Activated T-cell treated with anti-CD3 and anti-CD28 coated beads, Interleukin-2, amount 50 U/mL, for 4 hours (primary cell): ENCODE data around the gene IKZF1. TPM values are rescaled to one million over a fixed set of nuclear protein-coding genes. Genes with fewer than 3 reads are reported as not detected.

Source experiments
- ATAC-seq, 2 donors: fragments of 200-7000 bp; cut with Tn5 transposase; one replicate each; pipeline ENCODE4 v1.10.0; 2021
- DNase-seq: peaks from one replicate; pipeline ENCODE4 v3.0.0-alpha.2; 2020
- H3K27me3 Mint-ChIP-seq: one replicate; pipeline ENCODE4 v1.8.0; 2021; ENCODE audit warnings: low read depth, mixed read lengths
- H3K36me3 Mint-ChIP-seq: one replicate; pipeline ENCODE4 v1.8.0; 2022; ENCODE audit warnings: mixed read lengths; ENCODE audit not compliant: insufficient read depth
- H3K4me1 Mint-ChIP-seq: one replicate; pipeline ENCODE4 v1.8.0; 2021; ENCODE audit warnings: low read depth, mixed read lengths
- H3K4me3 Mint-ChIP-seq: one replicate; pipeline ENCODE4 v1.8.0; 2021; ENCODE audit warnings: mild to moderate bottlenecking, moderate library complexity, mixed read lengths
- H3K9me3 Mint-ChIP-seq: one replicate; pipeline ENCODE4 v1.8.0; 2021; ENCODE audit warnings: mixed read lengths
- total RNA-seq, 3 donors: library from RNA; stranded (reverse); gene quantifications; one replicate each; pipeline ENCODE4 v1.2.1, GENCODE V29; 2021

Gene IKZF1
- total RNA-seq: 100 to 1,000 TPM; 168 to 229 (median 228) TPM

- H3K4me1 Mint-ChIP-seq: peaks cover 47% of the 10 kb centered on the region
- H3K36me3 Mint-ChIP-seq: peaks cover 22% of the 10 kb centered on the region
- peak within 1 kb of the TSS; percentile 97 for H3K4me3 Mint-ChIP-seq
- no peaks in the 10 kb centered on the region for H3K9me3 Mint-ChIP-seq
- DNase-seq (peak; percentile 56), ATAC-seq (peak; percentile 51 to 57)
- no peaks in the 10 kb centered on the region for H3K27me3 Mint-ChIP-seq
Observed at GRCh38 chr7:50304129-50304910, at the start of gene IKZF1. TSS of gene IKZF1 (plus strand) at chr7:50304716. CDS start at chr7:50319062, 14,346 bp downstream.

GRCh38 chr7:50261593-50261992 lies 42.9 kb upstream of the IKZF1 start:
- H3K9me3 Mint-ChIP-seq: peaks cover 2% of the 10 kb centered on the region
- no peak overlapping the region for H3K4me3 Mint-ChIP-seq
- H3K36me3 Mint-ChIP-seq: no peaks in the 10 kb centered on the region
- H3K4me1 Mint-ChIP-seq: peaks cover 82% of the 10 kb centered on the region
- no peak for ATAC-seq
- no peak for DNase-seq
- no peaks in the 10 kb centered on the region for H3K27me3 Mint-ChIP-seq

- Mint-ChIP-seq H3K4me1 (peaks cover 88% of the 10 kb centered on the region), H3K9me3 (peaks cover 2% of the 10 kb centered on the region), H3K27me3 (no peaks in the 10 kb centered on the region), H3K36me3 (no peaks in the 10 kb centered on the region), H3K4me3 (no peak overlapping the region)
- DNase-seq (no peak), ATAC-seq (no peak)
Observed at GRCh38 chr7:50262446-50262845, 42.1 kb upstream of the IKZF1 start.

GRCh38 chr7:50262916-50263690 lies 41.4 kb upstream of the IKZF1 start:
- no peaks in the 10 kb centered on the region for H3K27me3 Mint-ChIP-seq
- H3K9me3 Mint-ChIP-seq: peaks cover 2% of the 10 kb centered on the region
- ATAC-seq (peak; percentile 8 to 14), DNase-seq (no peak)
- peaks cover 92% of the 10 kb centered on the region for H3K4me1 Mint-ChIP-seq
- no peaks in the 10 kb centered on the region for H3K36me3 Mint-ChIP-seq
- peak overlapping the region; percentile 11 for H3K4me3 Mint-ChIP-seq

DNA sequence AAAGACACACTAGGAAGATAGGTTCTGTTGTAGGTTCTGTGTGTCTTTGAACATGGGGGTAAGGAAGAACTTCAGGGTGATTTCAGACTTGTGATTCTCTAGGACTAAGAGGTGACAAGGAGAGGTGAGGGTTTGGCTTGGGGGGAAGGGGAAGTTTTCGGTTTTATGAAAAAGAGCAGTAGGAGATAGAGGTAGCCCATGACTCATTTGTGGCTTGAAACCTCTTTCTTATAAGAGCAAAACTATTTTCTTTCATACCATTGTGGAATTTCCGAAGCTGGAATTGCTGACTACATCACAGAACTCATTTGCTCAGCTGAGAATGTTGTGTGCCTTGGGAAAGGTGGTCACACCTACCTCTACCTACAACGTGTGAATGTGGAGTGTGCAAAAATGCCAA lies 39.6 kb upstream of the IKZF1 start:
- Mint-ChIP-seq H3K4me1 (peaks cover 100% of the 10 kb centered on the region), H3K36me3 (no peaks in the 10 kb centered on the region), H3K27me3 (no peaks in the 10 kb centered on the region), H3K9me3 (peaks cover 2% of the 10 kb centered on the region), H3K4me3 (peak overlapping the region; percentile 70)
- ATAC-seq (peak; percentile 53 to 59), DNase-seq (peak; percentile 37)

DNA sequence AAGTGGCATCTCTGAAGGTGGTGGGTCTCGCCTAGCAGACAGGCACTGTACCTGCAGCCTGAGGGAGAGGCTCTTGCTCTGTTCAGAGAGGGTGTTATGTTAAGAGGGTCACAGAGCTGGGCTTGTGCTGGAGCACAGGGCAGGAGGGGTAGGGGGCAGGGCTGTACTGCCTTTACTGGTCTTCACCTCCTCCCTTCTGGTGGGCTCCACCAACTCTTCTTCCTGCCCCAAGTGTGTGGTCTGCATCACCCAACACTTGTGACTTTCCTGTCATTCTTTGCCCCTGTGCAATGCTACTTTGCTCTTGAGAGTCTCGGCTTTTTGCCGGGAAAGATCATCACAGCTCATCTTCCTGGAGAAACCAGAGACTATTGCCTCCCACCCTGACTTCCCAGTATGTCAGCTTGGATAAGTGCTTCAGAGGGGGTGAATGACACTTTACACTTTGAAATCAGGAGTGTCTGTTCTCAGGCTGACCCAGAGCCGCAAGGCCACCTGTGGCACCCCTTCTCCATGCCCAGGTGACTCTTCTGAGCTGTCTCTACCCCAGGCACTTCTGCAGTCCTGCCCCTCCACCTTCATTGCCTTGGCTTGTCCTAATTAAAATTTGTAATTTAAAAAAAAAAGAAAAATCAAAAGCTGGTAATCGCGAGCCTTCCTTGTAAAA lies 38.4 kb upstream of the IKZF1 start:
- ATAC-seq (no peak), DNase-seq (no peak)
- peaks cover 99% of the 10 kb centered on the region for H3K4me1 Mint-ChIP-seq
- no peaks in the 10 kb centered on the region for H3K27me3 Mint-ChIP-seq
- H3K9me3 Mint-ChIP-seq: peaks cover 2% of the 10 kb centered on the region
- H3K4me3 Mint-ChIP-seq: peak overlapping the region; percentile 69
- H3K36me3 Mint-ChIP-seq: no peaks in the 10 kb centered on the region

DNA sequence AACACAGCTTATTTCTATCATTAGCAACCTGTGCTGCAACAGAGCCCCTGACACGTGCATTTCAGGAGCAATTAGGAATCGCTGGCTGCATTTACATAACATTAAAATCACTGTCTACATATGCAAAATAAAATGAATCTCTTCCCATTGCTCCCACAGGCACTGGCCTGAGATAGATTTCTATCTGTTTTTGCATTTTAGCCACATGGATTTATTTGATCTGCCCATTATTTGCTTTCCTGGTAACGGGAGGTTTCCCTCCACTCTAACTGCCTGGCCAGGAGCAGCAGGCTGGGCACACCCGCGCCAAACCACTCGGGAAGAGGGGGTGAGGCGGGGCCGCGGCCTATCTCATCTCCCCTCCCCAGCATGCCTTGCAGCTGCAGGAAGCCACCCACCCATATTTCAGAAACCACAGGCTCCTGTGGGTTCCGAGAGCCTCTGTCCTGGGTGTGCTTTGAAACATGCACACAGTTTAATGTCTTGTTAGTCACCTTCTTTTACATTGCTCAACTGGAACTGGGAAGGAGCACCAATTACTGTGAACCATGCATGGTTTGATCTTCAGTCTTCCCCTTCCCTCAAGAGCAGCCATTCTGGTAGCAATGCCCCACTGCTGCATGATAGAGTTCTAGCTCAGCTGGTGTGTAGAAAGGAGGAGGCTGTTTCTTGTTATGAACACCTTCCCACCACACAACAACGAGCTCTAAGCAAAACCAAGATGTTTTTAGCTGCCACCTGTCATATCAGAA lies 37.7 kb upstream of the IKZF1 start:
- Mint-ChIP-seq H3K9me3 (peaks cover 2% of the 10 kb centered on the region), H3K4me3 (peak overlapping the region; percentile 69), H3K27me3 (no peaks in the 10 kb centered on the region), H3K36me3 (no peaks in the 10 kb centered on the region), H3K4me1 (peaks cover 98% of the 10 kb centered on the region)
- DNase-seq (peak; percentile 73), ATAC-seq (peak; percentile 74 to 81)

DNA sequence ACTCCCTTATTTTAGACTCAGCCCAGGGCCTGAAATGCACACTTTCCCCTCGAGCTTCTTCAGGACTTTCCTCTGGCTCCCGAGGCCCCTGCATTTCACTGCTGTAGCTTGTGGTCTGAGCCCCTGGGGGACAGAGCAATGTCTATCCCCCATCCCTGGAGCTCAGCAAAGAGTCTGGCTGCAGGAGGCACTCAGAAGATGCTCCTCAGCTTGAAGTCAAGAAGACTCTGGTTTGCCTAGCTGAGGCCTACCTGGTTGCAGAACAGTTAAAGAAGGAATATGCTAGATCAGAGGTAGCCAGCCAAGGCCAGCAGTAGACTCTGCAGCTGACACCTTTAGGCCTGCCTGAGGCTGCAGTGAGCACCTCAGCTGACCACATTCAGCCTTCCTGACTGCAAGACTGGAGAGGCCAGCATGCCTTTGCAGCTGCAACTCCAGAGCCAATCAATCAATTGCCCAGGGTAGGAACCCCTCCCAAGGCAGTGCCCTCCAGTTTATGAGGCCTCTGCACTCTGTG lies 36.9 kb upstream of the IKZF1 start:
- Mint-ChIP-seq H3K27me3 (no peaks in the 10 kb centered on the region), H3K9me3 (no peaks in the 10 kb centered on the region), H3K36me3 (no peaks in the 10 kb centered on the region), H3K4me1 (peaks cover 95% of the 10 kb centered on the region), H3K4me3 (peak overlapping the region; percentile 69)
- DNase-seq: no peak
- ATAC-seq: no peak

GRCh38 chr7:50268223-50268622 lies 36.3 kb upstream of the IKZF1 start:
- DNase-seq (no peak), ATAC-seq (no peak)
- peaks cover 94% of the 10 kb centered on the region for H3K4me1 Mint-ChIP-seq
- H3K4me3 Mint-ChIP-seq: peak overlapping the region; percentile 11
- no peaks in the 10 kb centered on the region for H3K9me3 Mint-ChIP-seq
- no peaks in the 10 kb centered on the region for H3K27me3 Mint-ChIP-seq
- H3K36me3 Mint-ChIP-seq: no peaks in the 10 kb centered on the region

DNA sequence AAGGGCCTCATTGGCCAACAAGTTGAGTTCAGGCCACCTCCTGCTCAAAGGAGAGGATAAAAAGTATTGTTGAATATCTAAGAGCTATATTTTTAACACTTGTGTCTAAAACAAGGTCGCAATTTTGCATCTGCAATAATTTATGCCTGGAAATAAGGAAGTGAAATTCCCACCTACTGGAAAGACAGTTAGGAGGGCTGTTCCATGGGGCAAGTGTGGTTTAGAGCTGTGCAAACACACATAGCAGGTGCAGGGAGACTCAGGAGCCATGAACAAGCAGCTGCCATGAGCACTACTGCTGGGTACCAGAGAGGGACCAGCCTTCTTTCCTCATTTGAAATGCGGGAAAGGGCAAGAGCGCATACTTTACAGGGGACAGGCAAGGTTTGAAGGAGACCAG lies 35.5 kb upstream of the IKZF1 start:
- Mint-ChIP-seq H3K27me3 (no peaks in the 10 kb centered on the region), H3K4me3 (no peak overlapping the region), H3K36me3 (no peaks in the 10 kb centered on the region), H3K4me1 (peaks cover 93% of the 10 kb centered on the region), H3K9me3 (no peaks in the 10 kb centered on the region)
- DNase-seq (no peak), ATAC-seq (no peak)

DNA sequence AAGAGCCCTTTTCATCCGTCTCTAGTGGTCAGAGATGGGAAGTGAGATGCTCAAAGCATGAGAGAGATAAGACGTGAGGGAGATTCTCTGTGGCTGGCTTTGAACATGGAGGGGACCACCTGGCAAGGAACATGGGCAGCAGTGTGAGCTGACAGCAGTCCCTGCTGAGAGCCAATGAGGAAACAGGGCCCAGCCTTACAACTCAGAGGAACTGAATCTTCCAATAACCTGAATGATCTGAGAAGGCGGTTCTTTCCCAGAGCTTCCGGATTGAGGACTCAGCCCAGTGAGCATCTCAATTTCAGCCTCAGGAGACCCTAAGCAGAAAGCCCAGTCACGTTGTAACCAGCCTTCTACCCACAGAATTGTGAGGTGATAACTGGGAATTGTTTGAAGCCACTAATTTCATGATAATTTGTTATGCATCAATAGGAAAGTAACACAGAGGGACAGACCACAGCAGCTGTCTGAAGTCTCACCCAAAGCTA lies 33.9 kb upstream of the IKZF1 start:
- Mint-ChIP-seq H3K27me3 (no peaks in the 10 kb centered on the region), H3K4me3 (no peak overlapping the region), H3K9me3 (no peaks in the 10 kb centered on the region), H3K4me1 (peaks cover 88% of the 10 kb centered on the region), H3K36me3 (no peaks in the 10 kb centered on the region)
- ATAC-seq (no peak), DNase-seq (no peak)

GRCh38 chr7:50272808-50273207 lies 31.7 kb upstream of the IKZF1 start:
- no peaks in the 10 kb centered on the region for H3K36me3 Mint-ChIP-seq
- no peaks in the 10 kb centered on the region for H3K27me3 Mint-ChIP-seq
- no peaks in the 10 kb centered on the region for H3K9me3 Mint-ChIP-seq
- ATAC-seq (no peak), DNase-seq (no peak)
- H3K4me1 Mint-ChIP-seq: peaks cover 75% of the 10 kb centered on the region
- no peak overlapping the region for H3K4me3 Mint-ChIP-seq

DNA sequence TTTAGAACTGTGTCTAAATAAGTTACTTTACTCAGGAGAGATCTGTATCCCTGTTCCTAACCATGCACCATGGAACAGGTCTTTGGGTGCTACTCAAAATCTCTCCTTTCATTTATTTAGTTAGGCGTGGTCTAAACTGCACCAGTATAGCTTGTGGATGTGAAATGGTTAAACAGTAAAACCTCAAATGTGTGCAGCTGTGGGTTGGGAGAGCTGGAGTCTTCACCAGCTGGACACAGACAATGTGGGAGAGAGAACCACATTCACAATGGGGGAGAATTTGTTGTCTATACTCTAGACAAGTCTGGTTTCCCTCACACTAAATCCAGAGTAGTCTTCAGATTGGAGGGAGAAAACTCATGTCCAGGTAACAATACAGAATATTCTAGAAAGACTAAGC lies 31.2 kb upstream of the IKZF1 start:
- H3K9me3 Mint-ChIP-seq: no peaks in the 10 kb centered on the region
- H3K36me3 Mint-ChIP-seq: no peaks in the 10 kb centered on the region
- H3K27me3 Mint-ChIP-seq: no peaks in the 10 kb centered on the region
- peaks cover 70% of the 10 kb centered on the region for H3K4me1 Mint-ChIP-seq
- H3K4me3 Mint-ChIP-seq: no peak overlapping the region
- DNase-seq (no peak), ATAC-seq (no peak)
